GM12878 (cell line): ENCODE results near the gene LYRM4. TPM values are rescaled to one million over a fixed set of nuclear protein-coding genes. Genes with fewer than 3 reads are reported as not detected.

ENCODE experiments used
- ATAC-seq: fragments of 200-7000 bp; cut with Tn5 transposase; 3 replicates; pipeline ENCODE4 v1.9.1; 2020; ENCODE audit warnings: mild to moderate bottlenecking, moderate library complexity
- BruUV-seq: library from RNA; stranded (reverse); fragments of 400-500 nt; replicated peaks from 2 replicates; lab custom pipeline; 2021; lab: Mats Ljungman, UMichigan
- CTCF ChIA-PET: fragments of 300-600 bp; sonication (Branson Sonifier 250); formaldehyde crosslinking; extraction: SDS; loops from one replicate; lab custom pipeline; 2021; ENCODE audit warnings: inconsistent platforms; lab: Yijun Ruan, JAX
- POLR2A ChIA-PET: fragments of 350-600 bp; formaldehyde crosslinking; extraction: SDS; loops from one replicate; lab custom pipeline; 2021; ENCODE audit warnings: inconsistent platforms; lab: Charles Lee
- RAD21 ChIA-PET: fragments of 300-600 bp; sonication (Branson Sonifier 250); formaldehyde crosslinking; loops from one replicate; lab custom pipeline; 2023; ENCODE audit warnings: antibody characterized with exemption; ENCODE audit not compliant: unreplicated experiment; lab: Charles Lee
- SMC1A ChIA-PET: fragments of 300-600 bp; sonication (Branson Sonifier 250); formaldehyde crosslinking; loops from one replicate; lab custom pipeline; 2023; ENCODE audit not compliant: unreplicated experiment, uncharacterized antibody; lab: Charles Lee
- DNase-seq: peaks from one replicate; pipeline ENCODE4 v3.0.0-alpha.2; 2011; ENCODE audit warnings: low read depth, low spot score
- FAIRE-seq: peaks from 3 replicates; lab custom pipeline; 2011; peaks lifted over from hg19 to GRCh38; lab: Jason Lieb, UNC
- H2AFZ ChIP-seq: 2 replicates; pipeline ENCODE4 v1.6.0; 2011; ENCODE audit warnings: low read depth, low read length, control low read depth; ENCODE audit not compliant: control insufficient read depth
- H3K27ac ChIP-seq: 2 replicates; pipeline ENCODE4 v1.5.1; 2011; ENCODE audit warnings: control low read depth; ENCODE audit not compliant: control insufficient read depth, insufficient read depth
- H3K27me3 ChIP-seq, 2 experiments: replicated peaks in 1 of 2; 2 replicates each; pipeline versions ENCODE4 v1.6.0 to v1.6.1; 2011; ENCODE audit warnings: low read length in 1 of 2; ENCODE audit not compliant: control insufficient read depth in 2 of 2, insufficient read depth in 2 of 2
- H3K36me3 ChIP-seq, 2 experiments: 2 replicates each; pipeline ENCODE4 v1.5.1; 2011; ENCODE audit warnings: low read length in 1 of 2; ENCODE audit not compliant: control insufficient read depth in 2 of 2, insufficient read depth in 2 of 2
- H3K4me1 ChIP-seq: 2 replicates; pipeline ENCODE4 v1.6.1; 2011; ENCODE audit warnings: mild to moderate bottlenecking, low read length, moderate library complexity, mixed read lengths; ENCODE audit not compliant: control insufficient read depth, insufficient read depth
- H3K4me2 ChIP-seq: 2 replicates; pipeline ENCODE4 v1.6.0; 2011; ENCODE audit warnings: control low read depth; ENCODE audit not compliant: control insufficient read depth, insufficient read depth
- H3K4me3 ChIP-seq: fragments of 200-600 bp; sonication (generic); 2 replicates; pipeline ENCODE4 v1.5.1; 2016
- H3K79me2 ChIP-seq: 2 replicates; pipeline ENCODE4 v1.6.0; 2011; ENCODE audit warnings: low read length; ENCODE audit not compliant: control insufficient read depth, insufficient read depth
- H3K9ac ChIP-seq: 2 replicates; pipeline ENCODE4 v1.8.0; 2011; ENCODE audit warnings: low read length, control low read depth, mixed read lengths; ENCODE audit not compliant: control insufficient read depth, insufficient read depth
- H3K9me3 ChIP-seq: replicated peaks from 3 replicates; pipeline ENCODE4 v1.5.1; 2011; ENCODE audit warnings: mild to moderate bottlenecking, low read length; ENCODE audit not compliant: control insufficient read depth, insufficient read depth
- H4K20me1 ChIP-seq: 2 replicates; pipeline ENCODE4 v1.6.0; 2011; ENCODE audit not compliant: control insufficient read depth, insufficient read depth
- ATF7 ChIP-seq: fragments of 450-650 bp; IDR thresholded peaks from 2 replicates; pipeline ENCODE4 v1.6.1; 2016; ENCODE audit warnings: low read depth, mild to moderate bottlenecking
- CHD4 ChIP-seq: fragments of 200-600 bp; sonication (generic); IDR thresholded peaks from 2 replicates; pipeline ENCODE4 v1.6.1; 2016; ENCODE audit warnings: mild to moderate bottlenecking
- MTA3 ChIP-seq: IDR thresholded peaks from 2 replicates; pipeline ENCODE4 v1.6.1; 2012; ENCODE audit warnings: low read length, inconsistent platforms, borderline replicate concordance
- NBN ChIP-seq: fragments of 450-650 bp; IDR thresholded peaks from 2 replicates; pipeline ENCODE4 v1.6.1; 2016
- NFYA ChIP-seq: IDR thresholded peaks from 2 replicates; pipeline ENCODE4 v1.6.1; 2011; ENCODE audit warnings: low read depth, mild to moderate bottlenecking, low read length, improper control_type of control experiment, borderline replicate concordance
- NRF1 ChIP-seq: conservative IDR thresholded peaks from 2 replicates; pipeline ENCODE4 v1.6.1; 2011; ENCODE audit warnings: mild to moderate bottlenecking, low read depth, low read length, improper control_type of control experiment
- PAX5 ChIP-seq: IDR thresholded peaks from 2 replicates; pipeline ENCODE4 v1.6.1; 2011; ENCODE audit warnings: low read depth, low read length, borderline replicate concordance
- RB1 ChIP-seq: fragments of 450-650 bp; formaldehyde crosslinking; IDR thresholded peaks from 2 replicates; pipeline ENCODE4 v1.6.1; 2017; ENCODE audit warnings: mild to moderate bottlenecking, borderline replicate concordance
- SMAD5 ChIP-seq: IDR thresholded peaks from 2 replicates; pipeline ENCODE4 v1.6.1; 2016; ENCODE audit warnings: antibody characterized with exemption, low read depth
- SMARCA5 ChIP-seq: fragments of 450-650 bp; IDR thresholded peaks from 2 replicates; pipeline ENCODE4 v1.6.1; 2017; ENCODE audit warnings: mild to moderate bottlenecking
- TBL1XR1 ChIP-seq: IDR thresholded peaks from 2 replicates; pipeline ENCODE4 v1.6.1; 2012; ENCODE audit warnings: low read depth, low read length, improper control_type of control experiment
- WRNIP1 ChIP-seq: IDR thresholded peaks from 2 replicates; pipeline ENCODE4 v1.6.1; 2011; ENCODE audit warnings: low read depth, low read length, improper control_type of control experiment, borderline replicate concordance
- ZNF24 ChIP-seq: fragments of 450-650 bp; IDR thresholded peaks from 2 replicates; pipeline ENCODE4 v1.6.1; 2017; ENCODE audit warnings: antibody characterized with exemption, mild to moderate bottlenecking
- ZNF274 ChIP-seq: IDR thresholded peaks from one replicate; pipeline ENCODE4 v1.8.0; 2011; ENCODE audit not compliant: insufficient read length, insufficient read depth
- ZNF622 ChIP-seq: fragments of 450-650 bp; IDR thresholded peaks from 2 replicates; pipeline ENCODE4 v1.6.1; 2017; ENCODE audit warnings: mild to moderate bottlenecking, inconsistent platforms
- WGBS: methylation state at CpG from one replicate; pipeline ENCODE4 v1.1.6; 2016; ENCODE audit warnings: low lambda C conversion rate; ENCODE audit not compliant: insufficient replicate concordance, insufficient coverage; ENCODE audit errors: missing lambda C conversion rate; 5-methylcytosine and 5-hydroxymethylcytosine counted together
- in situ Hi-C: fragments of 300-500 bp; cut with MboI; formaldehyde crosslinking; loops from 9 replicates; pipeline ENCODE4 v1.14.3; 2018; ENCODE audit warnings: mixed read lengths
- intact Hi-C: fragments of 100-400 bp; cut with micrococcal nuclease; formaldehyde crosslinking; loops from one replicate; pipeline ENCODE4 v1.14.2; 2022; ENCODE audit not compliant: unreplicated experiment
- polyA plus RNA-seq, 11 experiments: library from polyadenylated mRNA; depleted of rRNA in 4 of 11; unstranded in 6 of 11; stranded (reverse) in 5 of 11; fragments of >200 nt; fragmentation: Nextera tagmentation in 4 of 11; fragmentation: Illumina TruSeq in 1 of 11; extraction: Ambion mirVana in 4 of 11; extraction: Trizol in 1 of 11; gene quantifications; 1 replicate in 1 of 11; 2 replicates in 10 of 11; pipeline versions ENCODE4 v1.2.1 to v1.2.3, GENCODE V29; 2011 to 2016; ENCODE audit warnings: inconsistent platforms in 2 of 11, missing spikeins in 2 of 11, low read depth in 1 of 11
- total RNA-seq, 4 experiments: library from RNA; depleted of rRNA in 3 of 4; stranded (reverse); fragments of >200 nt in 3 of 4; fragmentation: Illumina TruSeq in 1 of 4; extraction: Trizol in 1 of 4; gene quantifications; 2 replicates each; pipeline versions ENCODE4 v1.2.1 to v1.2.3, GENCODE V29; 2013 to 2021
- TF ChIP-seq, protein P1 (sequence below): fragments of 150-350 bp; IDR thresholded peaks from 2 replicates; pipeline ENCODE4 v1.6.1; 2016; ENCODE audit warnings: low read depth, low read length
- TF ChIP-seq, protein P2 (sequence below): IDR thresholded peaks from 2 replicates; pipeline ENCODE4 v1.6.1; 2012; ENCODE audit warnings: low read length, inconsistent platforms

LYRM4 gene
- total and polyA plus RNA-seq, 10 of the 15 experiments (the other 5 are each of a cell fraction or from before 2014, with no cell fraction given): 32.7 to 66.8 (median 44.0) TPM

DNA sequence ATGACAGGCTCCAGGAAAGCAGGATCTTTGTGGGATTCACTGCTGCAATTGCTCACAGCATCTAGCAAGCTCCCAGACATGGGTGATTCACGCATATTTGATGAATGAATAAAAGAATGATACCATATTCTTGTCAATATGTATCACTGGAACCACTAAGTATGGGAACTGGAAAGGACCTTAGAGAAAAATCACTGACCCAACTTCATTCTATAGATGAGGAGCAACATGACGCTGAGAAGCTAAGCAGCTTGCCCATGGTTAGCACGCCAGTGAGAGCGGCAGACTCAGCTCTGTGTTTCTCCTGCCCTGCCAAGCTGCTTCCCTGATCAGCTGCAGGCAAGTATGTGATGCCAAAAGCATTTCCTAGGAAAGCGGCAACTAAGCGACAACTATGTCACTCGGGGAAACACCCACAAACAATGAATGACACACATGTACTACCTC, 108.8 kb downstream of the LYRM4 start (continued):
- TF ChIP-seq WRNIP1 (no peak), PAX5 (no peak), SMAD5 (no peak)

DNA sequence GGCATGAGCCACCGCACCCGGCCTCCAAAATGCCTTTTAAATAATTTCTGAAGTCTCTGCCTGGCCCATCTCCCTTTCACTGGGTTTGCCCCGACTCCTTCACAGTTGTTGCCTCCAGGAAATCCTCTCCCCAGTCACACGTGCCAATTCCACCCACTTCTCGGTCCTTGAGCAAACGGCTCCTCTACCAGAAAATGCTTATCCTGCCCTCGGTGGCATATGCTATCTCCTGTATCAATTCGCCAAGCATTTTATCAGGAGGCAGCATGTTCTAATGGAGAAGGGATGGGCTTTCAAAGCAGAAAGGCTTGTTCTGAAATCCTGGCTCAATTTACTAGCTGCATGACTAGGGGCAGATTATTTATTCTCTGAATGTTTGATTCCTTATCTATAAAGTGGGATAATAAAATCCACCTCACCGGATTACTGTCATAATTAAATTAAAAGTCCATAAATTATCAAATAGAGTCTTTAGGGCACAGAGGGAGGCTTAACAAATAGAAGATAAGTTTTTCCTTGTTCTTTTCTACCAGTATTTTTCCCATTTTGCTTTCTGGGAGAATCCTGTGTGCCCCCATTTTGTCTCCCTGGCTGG, 109.3 kb downstream of the LYRM4 start:
- Histone ChIP-seq H3K4me1 (no peaks in the 10 kb centered on the region), H3K4me2 (no peak overlapping the region), H3K79me2 (no peaks in the 10 kb centered on the region), H2AFZ (no peak overlapping the region), H4K20me1 (no peaks in the 10 kb centered on the region), H3K4me3 (no peak overlapping the region), H3K27ac (no peak overlapping the region), H3K36me3 (no peaks in the 10 kb centered on the region), H3K27me3 (no peaks in the 10 kb centered on the region), H3K9ac (no peak overlapping the region), H3K9me3 (no peaks in the 10 kb centered on the region)
- POLR2A ChIA-PET: no interaction called here
- RAD21 ChIA-PET: interaction anchor here (0.7 to 1.2 kb wide), 2 partner anchors 8 to 901 kb away, joined by 3 read pairs; no protein-coding TSS in a partner anchor
- SMC1A ChIA-PET: interaction anchor here (1.0 to 1.6 kb wide), 2 partner anchors 23 to 101 kb away, joined by 3 to 5 read pairs; no protein-coding TSS in a partner anchor
- ATAC-seq (no peak), FAIRE-seq (no peak), DNase-seq (no peak)
- intact Hi-C loops (no loop called here), in situ Hi-C loops (no loop called here)
- CTCF ChIA-PET: interaction anchor here (1.2 to 1.4 kb wide), 2 partner anchors 14 to 152 kb away, joined by 4 to 6 read pairs; no protein-coding TSS in a partner anchor
- 77% methylated on average over 9 of the region's 9 CpGs for WGBS
- no TSS peak for BruUV-seq
- TF ChIP-seq ZNF622: no peak
- no peak for TF ChIP-seq ATF7
- TF ChIP-seq, protein P1, sequence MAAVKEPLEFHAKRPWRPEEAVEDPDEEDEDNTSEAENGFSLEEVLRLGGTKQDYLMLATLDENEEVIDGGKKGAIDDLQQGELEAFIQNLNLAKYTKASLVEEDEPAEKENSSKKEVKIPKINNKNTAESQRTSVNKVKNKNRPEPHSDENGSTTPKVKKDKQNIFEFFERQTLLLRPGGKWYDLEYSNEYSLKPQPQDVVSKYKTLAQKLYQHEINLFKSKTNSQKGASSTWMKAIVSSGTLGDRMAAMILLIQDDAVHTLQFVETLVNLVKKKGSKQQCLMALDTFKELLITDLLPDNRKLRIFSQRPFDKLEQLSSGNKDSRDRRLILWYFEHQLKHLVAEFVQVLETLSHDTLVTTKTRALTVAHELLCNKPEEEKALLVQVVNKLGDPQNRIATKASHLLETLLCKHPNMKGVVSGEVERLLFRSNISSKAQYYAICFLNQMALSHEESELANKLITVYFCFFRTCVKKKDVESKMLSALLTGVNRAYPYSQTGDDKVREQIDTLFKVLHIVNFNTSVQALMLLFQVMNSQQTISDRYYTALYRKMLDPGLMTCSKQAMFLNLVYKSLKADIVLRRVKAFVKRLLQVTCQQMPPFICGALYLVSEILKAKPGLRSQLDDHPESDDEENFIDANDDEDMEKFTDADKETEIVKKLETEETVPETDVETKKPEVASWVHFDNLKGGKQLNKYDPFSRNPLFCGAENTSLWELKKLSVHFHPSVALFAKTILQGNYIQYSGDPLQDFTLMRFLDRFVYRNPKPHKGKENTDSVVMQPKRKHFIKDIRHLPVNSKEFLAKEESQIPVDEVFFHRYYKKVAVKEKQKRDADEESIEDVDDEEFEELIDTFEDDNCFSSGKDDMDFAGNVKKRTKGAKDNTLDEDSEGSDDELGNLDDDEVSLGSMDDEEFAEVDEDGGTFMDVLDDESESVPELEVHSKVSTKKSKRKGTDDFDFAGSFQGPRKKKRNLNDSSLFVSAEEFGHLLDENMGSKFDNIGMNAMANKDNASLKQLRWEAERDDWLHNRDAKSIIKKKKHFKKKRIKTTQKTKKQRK: no peak
- no peak for TF ChIP-seq NRF1
- no peak for TF ChIP-seq ZNF274
- TF ChIP-seq SMARCA5: no peak
- no peak for TF ChIP-seq NFYA
- TF ChIP-seq NBN: no peak
- TF ChIP-seq ZNF24: no peak
- TF ChIP-seq, protein P2, sequence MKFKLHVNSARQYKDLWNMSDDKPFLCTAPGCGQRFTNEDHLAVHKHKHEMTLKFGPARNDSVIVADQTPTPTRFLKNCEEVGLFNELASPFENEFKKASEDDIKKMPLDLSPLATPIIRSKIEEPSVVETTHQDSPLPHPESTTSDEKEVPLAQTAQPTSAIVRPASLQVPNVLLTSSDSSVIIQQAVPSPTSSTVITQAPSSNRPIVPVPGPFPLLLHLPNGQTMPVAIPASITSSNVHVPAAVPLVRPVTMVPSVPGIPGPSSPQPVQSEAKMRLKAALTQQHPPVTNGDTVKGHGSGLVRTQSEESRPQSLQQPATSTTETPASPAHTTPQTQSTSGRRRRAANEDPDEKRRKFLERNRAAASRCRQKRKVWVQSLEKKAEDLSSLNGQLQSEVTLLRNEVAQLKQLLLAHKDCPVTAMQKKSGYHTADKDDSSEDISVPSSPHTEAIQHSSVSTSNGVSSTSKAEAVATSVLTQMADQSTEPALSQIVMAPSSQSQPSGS: no peak
- TF ChIP-seq TBL1XR1: no peak
- TF ChIP-seq RB1: no peak
- no peak for TF ChIP-seq CHD4
- no peak for TF ChIP-seq MTA3
